NCI-H748 (cell line): ENCODE measurements around the gene ACAT2.
"Not testable (repeated sequence)": the region's sequence is repeated elsewhere in the genome, so short reads cannot be mapped to it uniquely, and the experiment has no call there.

Experiments used
- DNase-seq: peaks from one replicate; lab custom pipeline; 2025; ENCODE audit not compliant: unreplicated experiment; lab: John Stamatoyannopoulos, UW

ACAT2 gene

DNA sequence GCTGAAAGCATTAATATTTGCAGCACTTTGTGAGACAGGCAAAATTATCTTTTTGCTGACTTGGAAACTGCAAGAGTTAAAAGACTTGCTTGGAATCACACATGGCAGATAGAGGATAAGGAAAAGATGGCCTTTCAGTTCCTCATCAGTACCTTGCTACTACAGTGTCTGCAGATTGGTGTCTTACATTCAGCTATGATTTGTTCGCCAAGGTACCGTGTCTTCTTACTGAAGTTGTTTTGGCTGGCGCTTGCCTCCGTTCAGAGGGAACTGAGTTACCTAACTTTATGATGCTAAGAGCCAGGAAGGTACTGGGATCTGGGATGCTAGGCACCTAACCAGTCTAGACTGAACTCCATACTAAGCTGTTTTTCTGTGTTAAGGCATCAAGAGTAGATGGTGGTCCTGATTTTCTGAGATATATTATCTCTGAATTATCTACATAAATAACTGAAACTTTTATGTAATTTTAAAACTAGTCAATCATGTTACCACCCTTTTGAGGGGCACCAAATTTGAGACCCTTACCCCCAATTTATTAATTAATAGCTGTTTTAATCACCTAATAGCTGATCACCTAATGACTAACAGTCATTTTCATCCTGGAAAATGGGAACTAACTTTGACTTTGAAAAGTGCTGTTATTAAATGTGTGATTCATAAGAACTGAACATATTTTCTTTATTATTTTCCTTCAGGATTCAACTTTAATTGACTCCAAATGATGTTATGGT lies 32.1 kb upstream of the ACAT2 start:
- no peak for DNase-seq

DNA sequence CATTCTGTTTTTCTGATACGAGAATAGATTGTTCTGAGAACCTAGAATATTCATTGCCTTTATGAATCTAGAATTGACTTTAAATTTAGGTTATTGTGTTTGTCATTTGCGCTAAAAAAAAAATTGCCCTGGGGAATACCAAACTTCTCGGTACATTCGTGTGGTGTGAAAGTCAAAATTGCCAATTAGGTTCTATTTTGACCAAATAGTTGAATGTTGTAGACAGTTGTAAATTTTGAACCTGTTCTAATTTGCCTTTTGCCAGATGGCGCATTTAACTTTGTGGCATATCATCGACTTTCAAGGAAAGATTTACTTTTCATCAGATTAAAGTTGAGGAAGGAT lies 31.5 kb upstream of the ACAT2 start:
- no peak for DNase-seq

DNA sequence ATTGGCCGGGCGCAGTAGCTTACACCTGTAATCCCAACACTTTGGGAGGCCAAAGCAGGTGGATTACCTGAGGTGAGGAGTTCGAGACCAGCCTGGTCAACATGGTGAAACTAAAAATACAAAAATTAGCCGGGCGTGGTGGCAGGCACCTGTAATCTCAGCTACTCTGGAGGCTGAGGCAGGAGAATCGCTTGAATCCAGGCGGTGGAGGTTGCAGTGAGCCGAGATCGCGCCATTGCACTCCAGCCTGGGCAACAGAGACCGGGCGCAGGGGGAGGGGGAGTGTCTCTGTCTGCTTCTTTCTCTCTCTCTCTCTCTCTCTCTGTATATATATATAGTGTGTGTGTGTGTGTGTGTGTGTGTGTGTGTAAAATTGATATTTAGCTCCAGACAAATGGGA lies 29.3 kb upstream of the ACAT2 start:
- not testable (repeated sequence) for DNase-seq

DNA sequence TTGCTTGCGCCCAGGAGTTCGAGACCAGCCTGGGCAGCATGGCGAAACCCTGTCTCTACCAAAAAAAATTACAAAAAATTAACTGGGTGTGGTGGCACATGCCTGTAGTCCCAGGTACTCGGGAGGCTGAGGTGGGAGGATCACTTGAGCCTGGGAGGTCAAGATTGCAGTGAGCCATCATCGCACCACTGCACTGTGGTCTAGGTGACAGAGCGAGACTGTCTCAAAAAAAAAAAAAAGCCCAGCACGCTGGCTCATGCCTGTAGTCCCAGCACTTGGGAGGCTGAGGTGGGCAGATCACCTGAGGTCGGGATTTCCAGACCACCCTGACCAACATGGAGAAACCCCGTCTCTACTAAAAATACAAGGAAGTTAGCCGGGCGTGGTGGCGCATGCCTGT lies 28.4 kb upstream of the ACAT2 start:
- DNase-seq = not testable (repeated sequence)

DNA sequence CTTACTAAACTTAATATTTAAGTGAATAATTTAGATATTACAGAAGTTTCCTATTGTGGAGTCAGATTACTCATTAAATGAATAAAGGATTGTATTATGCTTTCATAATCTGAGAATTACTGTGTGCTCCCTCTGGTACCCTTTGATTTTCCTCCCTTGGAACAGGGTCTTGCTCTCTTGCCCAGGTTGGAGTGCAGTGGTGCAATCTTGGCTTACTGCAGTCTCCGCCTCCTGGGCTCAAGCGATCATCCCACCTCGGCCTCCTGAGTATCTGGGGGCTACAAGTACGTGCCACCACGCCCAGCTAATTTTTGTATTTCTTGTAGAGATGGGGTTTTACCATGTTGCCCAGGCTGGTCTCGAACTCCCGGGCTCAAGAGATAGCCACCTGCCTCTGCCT lies 24.9 kb upstream of the ACAT2 start:
- no peak for DNase-seq

DNA sequence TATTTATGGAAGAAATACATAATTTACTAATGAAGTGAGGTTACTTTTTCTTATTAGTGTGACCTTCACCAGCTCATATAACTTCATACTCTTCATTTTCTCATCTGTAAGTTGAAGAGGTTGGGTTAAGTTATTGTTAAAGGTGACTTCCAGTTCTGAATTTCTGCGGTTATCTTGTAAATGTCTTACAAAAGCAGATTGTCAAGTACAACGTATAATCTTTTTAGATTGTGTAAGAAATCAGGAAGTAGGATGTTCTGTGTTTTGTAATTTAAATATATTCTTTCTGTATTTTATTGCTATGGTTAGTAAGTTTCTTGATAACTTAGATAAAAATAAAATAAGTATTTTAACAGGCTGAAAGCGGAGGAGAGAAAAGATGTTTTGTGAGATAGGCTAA lies 22.5 kb upstream of the ACAT2 start:
- no peak for DNase-seq

DNA sequence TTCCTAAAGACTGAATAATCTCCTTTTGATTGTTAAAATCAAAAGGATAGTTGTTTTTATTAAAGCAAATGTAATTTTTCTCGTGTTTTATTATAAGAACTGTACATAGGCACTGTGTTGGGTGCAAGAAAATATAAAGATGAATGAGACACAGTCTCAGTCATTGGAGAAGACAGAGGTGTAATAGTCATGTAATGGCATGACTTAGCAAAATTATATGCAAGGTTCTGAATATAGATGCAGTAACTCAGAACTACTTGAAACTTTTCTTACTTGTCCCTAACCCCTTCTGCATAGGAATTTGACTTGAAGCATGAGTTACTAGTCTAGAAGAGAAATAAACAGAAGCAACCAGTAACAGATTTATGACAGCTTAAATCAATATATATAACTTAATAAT lies 19.7 kb upstream of the ACAT2 start:
- DNase-seq = no peak

DNA sequence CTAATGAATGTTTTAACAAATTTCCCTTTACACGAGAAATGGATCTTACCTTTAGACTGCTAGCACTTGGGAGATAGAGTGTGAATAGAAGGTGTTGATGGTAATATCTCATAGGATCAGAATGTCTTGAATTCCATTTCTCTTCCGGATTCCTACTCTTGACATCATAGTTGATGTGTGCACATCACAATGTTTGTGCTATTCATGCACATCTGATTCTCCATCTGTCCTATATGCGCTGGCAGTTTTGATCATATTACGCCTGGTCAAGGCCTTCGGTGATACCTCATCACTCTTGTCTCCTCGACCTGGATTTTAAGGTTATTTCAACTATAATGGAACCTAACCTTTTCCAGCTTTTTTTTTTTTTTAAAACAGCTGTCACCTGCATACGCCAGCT lies 16.8 kb upstream of the ACAT2 start:
- DNase-seq = no peak

DNA sequence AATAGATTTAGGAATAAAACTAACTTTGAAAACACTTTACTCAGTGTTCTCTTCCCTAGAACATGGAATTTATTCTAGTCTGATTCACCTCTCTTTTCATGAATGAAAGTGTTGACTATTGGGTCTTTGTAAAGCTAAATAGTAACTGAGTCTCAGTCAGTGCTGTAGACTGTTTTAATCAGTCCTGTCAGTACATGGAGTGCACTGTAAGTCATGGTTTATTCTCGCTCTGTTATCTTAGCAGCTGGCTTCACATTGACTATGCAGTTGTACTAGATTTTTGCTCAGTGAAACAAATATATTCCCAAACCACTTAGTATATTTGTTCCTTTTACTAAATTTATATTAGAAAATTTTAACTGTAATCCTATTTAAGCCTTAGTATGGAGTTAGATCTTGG lies 15.1 kb upstream of the ACAT2 start:
- no peak for DNase-seq

DNA sequence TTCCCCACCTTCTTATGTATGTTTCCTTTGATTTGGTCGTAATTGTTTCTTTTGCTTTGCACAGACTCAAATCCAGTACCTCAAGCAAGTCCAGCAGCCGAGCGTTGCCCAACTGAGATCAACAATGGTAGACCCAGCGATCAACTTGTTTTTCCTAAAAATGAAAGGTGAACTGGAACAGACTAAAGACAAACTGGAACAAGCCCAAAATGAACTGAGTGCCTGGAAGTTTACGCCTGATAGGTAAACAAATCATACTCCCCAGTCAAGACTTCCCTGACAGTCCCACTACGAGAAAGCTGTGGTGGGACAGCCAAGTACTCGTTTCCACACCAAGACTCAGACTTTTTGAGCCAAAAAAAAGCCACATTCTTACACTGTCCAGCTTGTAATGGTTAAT lies 13.7 kb upstream of the ACAT2 start:
- not testable (repeated sequence) for DNase-seq

DNA sequence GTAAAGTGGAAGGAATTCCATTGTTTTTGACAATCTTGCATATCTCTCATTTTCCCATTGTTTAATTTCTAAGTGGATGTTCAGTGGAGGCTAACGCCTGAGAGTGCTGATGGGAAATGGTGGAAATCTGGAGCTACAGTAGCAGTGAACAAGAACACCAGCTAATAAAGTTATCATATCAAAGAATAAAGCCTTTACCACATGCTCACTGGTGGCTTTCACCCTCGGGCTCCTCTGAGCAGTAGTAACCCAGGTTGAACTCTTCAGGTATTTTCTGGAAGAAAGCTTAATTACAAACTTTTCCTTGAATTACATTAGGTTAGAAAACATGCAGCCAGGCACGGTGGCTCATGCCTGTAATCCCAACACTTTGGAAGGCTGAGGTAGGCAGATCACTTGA lies 10.4 kb upstream of the ACAT2 start:
- DNase-seq = no peak

DNA sequence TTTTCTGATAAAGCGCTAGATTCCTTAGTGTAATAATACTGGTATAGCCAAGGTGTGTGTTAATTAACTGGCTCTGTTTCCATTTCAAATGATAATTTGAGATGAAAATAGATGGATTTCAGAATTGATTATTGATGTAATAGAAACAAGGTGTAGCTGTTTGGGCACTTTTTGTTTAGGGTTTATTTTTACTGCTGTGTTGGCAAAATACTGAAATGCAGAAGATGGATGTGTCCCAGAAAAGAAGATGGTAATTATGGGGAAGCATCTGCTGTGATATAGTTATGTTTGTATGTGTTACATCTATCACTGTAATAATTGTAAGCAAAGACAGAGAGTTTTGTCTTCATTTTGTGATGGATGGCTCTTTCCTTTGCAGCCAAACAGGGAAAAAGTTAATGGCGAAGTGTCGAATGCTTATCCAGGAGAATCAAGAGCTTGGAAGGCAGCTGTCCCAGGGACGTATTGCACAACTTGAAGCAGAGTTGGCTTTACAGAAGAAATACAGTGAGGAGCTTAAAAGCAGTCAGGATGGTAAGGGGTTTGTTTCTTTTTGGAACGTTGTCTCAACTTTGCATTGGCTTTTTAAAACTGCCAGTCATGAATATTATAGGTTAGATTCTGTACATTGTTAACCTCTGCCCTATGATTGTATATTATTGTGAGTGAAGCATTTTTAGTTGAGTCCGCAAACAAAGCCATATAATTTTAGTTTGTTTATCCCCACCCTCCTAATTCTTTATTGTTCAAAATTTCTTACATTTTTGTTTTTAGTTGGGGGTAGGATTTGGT lies 8.6 kb upstream of the ACAT2 start:
- DNase-seq = no peak

DNA sequence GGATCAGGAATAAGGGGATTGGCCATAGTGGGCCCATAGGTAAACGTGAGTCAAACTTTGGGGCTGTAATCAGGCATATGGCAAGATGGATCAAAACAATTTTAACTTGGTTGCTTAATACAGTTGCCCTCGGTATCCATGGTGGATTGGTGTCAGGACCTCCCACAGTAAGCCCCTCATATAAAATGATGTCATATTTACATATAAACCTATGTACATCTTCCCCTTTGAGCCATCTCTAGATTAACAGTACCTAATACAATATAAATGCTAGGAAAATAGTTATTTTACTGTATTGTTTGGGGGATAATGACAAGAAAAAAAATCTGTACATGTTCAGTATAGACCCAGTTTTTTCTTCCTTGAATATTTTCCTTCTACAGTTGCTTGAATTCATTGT lies 7.4 kb upstream of the ACAT2 start:
- no peak for DNase-seq

DNA sequence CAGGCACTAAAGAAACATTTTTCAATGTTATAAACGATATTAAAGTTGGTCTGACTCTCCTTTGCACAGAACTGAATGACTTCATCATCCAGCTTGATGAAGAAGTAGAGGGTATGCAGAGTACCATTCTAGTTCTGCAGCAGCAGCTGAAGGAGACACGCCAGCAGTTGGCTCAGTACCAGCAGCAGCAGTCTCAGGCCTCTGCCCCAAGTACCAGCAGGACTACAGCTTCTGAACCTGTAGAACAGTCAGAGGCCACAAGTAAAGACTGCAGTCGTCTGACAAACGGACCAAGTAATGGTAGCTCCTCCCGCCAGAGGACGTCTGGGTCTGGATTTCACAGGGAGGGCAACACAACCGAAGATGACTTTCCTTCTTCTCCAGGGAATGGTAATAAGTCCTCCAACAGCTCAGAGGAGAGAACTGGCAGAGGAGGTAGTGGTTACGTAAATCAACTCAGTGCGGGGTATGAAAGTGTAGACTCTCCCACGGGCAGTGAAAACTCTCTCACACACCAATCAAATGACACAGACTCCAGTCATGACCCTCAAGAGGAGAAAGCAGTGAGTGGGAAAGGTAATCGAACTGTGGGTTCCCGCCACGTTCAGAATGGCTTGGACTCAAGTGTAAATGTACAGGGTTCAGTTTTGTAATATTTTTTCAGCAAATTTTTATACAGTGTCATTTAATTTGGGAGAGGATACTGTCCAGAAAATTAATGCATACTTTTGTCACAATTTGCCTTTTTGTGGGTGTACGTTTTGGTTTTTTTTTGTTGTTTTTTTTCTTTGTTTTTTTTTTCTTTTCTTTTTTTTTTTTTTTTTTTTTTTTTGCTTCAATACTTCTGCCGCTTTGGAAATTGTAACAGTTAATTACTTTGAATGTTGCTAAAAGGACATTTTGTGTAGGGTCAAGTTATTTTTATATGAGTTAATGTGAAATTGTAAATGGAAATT lies 6.6 kb upstream of the ACAT2 start:
- no peak for DNase-seq

DNA sequence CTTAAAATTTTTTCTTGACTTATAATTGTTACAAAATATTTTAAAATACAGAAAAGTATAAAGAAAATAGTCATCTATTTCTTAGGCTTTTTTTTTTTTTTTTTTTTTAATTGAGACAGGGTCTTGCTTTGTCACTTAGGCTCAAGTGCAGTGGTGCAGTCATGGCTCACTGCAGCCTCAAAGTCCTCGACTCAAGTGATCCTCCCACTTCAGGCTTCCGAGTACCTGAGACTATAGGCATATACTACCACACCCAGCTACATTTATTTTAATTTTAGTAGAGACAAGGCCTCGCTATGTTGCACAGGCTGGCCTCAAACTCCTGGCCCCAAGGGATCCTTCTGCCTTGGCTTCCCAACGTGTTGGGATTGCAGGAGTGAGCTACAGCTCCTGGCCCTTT lies 5.3 kb upstream of the ACAT2 start:
- DNase-seq = no peak

DNA sequence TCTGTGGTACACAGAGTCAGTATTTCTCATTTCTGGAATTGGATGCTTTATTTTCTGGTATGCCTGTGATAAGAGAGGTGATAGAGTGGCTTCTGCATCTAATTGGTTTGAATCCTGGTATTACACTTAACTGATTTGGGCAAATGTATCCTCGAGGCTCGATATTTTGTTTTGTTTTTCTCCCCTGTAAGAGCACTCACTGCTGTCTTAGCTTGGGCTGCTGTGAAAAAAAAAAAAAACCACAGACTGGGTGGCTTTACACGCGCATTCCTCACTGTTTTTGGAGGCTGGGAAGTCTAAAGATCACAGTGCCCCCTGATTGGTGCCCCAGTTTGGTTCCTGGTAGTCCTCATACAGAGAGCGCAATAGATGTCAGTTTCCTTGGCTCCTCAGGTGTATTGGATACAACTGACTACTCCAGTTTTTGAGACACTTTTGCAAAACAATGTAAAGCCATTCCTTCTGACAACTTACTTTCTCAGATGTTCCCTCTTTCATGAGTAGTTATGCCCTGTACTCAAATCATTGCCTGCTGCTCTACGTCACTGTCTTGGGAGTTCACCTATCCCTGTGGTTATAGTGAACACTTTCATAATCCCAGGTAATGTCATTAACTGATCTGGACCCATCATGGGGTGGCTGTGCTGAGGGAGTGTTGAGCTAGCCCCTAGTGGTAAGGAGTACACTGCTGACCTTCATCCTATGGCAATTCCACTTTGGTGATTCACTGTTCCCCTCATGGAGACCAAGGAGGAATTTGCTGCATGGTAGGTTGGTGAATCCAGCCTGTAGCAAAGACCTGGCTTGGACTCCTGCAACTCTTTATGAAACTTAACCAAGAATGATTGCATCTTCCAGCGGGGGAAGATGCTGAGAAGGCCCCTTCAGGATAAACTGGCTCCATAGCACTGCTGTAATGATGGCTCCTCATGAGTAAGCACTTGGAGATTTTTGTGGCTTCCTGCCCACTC lies 3.5 kb upstream of the ACAT2 start:
- DNase-seq = no peak

DNA sequence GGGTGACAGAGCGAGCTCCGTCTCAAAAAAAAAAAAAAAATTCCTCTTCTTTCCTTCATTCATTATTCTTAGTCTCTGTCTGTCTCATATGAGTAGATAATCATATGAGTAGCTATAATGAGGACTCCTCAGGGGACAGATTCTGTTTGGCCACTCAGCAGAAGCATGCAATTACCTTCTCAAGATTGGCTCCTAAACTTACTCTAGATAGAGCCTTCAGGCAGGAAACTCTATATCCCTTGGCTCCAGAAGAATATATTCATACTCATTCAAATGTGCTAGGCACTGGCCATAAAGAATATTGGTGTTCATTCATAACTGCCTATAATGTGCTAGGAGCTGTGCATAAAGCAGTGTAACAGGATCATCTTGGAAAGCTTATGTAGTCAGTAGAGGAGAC lies 2.2 kb upstream of the ACAT2 start:
- no peak for DNase-seq

DNA sequence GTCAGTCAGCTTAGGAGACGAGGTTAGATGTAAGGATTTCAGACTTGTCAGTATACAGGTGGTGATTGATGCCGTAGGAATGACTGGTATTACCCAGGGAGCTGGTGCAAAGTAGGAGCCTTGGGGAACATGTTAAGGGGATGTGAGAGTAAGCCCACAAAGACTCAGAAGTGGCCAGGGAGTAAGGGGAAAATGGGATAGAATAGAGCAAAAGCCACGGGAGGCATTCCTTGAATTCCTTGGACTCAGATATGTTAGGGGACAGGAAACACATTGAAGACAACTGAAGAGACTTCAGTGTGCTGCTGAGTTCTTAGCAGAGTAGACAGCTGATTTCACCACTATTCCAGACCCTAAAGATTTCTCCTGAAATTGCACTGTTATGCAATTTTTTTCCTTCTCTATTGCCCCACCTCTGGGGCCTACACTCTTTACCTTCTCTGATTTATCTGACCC lies 1.2 kb upstream of the ACAT2 start:
- DNase-seq = no peak

DNA sequence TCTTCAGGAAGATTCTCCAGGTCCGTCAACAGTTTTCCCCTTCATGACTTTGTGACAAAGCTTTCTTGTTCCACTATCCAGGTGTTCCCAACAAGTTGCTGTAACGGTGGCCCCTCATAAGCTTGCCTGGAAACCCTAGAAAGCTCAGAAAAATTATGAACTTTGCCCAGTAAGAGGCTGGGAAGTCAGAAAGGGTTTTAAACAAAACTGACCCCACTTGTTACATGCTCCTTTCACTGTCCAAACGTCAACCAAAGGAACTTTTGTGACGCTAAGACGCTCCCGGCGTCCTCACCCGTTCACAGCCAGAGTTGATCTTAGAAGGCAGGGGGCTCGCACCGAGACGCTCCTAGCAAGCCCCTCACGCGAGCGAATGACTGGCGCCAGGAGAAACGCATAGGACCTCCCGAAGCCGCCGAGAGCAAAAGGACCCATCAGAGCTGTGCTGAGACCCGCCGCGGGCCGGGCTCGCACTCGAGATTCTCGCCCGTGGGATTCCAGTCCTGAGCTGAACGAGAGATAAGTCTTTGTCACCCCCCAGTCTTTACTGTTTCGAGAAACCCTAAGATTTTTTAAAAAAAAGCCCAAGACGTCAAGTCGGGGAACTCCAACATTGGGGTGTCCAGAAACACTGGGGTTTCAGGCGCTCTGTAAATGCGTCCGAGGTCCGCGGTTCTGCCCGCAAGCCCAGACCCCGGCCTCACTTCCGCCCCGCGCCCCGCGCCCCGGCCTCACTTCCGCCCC lies 544 bp upstream of the ACAT2 start:
- peak; percentile 60 for DNase-seq
